Spleen (tissue), 7 donors: ENCODE results near the gene ARRDC1.

Experiments
- CTCF ChIP-seq, 11 experiments: fragments of 200-600 bp in 7 of 11; fragments of 450-650 bp in 4 of 11; sonication (generic) in 4 of 11; IDR thresholded peaks in 8 of 11; conservative IDR thresholded peaks in 3 of 11; 1 replicate in 7 of 11; 2 replicates in 4 of 11; pipeline versions ENCODE4 v1.4.0 to v1.8.0; 2016 to 2021; ENCODE audit warnings: antibody characterized with exemption in 11 of 11, inconsistent platforms in 4 of 11, mild to moderate bottlenecking in 1 of 11
- POLR2A ChIP-seq, 3 donors: fragments of 450-650 bp; IDR thresholded peaks; one replicate each; pipeline ENCODE4 v1.5.1; 2017; ENCODE audit warnings: antibody characterized with exemption in 3 of 3, mild to moderate bottlenecking in 1 of 3
- POLR2AphosphoS5 ChIP-seq, 3 donors: sonication (generic); formaldehyde crosslinking; IDR thresholded peaks; one replicate each; pipeline ENCODE4 v1.5.1; 2017; ENCODE audit warnings: antibody characterized with exemption in 3 of 3
- donor health status: DM: no; HTN: no; CAD: no; lungs with moderate emphysema.
- donor health status: DM: no; HTN: no; CAD: no.
- donor health status: DM: no; HTN: no; CAD: no.

DNA sequence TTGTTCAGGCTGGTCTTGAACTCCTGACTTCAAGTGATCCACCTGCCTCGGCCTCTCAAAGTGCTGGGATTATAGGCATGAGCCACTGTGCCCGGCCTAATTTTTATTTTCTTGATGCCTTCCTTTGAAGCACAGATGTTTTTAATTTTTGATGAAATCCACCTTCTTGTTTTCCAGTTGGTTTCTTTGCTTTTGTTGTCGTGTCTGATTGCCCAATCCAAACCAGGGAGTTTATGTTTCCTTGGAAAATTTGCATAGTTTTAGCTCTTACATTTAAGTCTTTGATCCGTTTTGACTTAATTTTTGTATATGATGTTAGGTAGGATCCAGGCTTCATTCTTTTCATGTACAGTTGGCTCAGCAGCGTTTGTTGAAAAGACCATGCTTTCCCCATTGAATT, 28.5 kb downstream of the ARRDC1 start:
- no peak for TF ChIP-seq POLR2AphosphoS5 (IDR thresholded peaks at IDR 0.05)
- no peak for TF ChIP-seq CTCF (IDR thresholded peaks at IDR 0.05 in 8 of 11, conservative IDR thresholded peaks at IDR 0.05 in 3 of 11)
- no peak for TF ChIP-seq POLR2A (IDR thresholded peaks at IDR 0.05)
